Activated naive CD4-positive, alpha-beta T cell treated with anti-CD3 and anti-CD28 coated beads, Interleukin-2, amount 50 U/mL, for 72 hours (primary cell): ENCODE results near the gene UCN2. TPM values are rescaled to one million over a fixed set of nuclear protein-coding genes. Genes with fewer than 3 reads are reported as not detected.
"Not testable (repeated sequence)": the region's sequence is repeated elsewhere in the genome, so short reads cannot be mapped to it uniquely, and the experiment has no call there.

Experiments
- ATAC-seq, 2 donors: fragments of 150-1000 bp; cut with Tn5 transposase; 2 replicates each; pipeline ENCODE4 v1.10.0; 2021; ENCODE audit warnings: mild to moderate bottlenecking in 2 of 2, moderate library complexity in 2 of 2
- DNase-seq, 2 donors: peaks; one replicate each; pipeline ENCODE4 v3.0.0; 2021 to 2022; ENCODE audit warnings: low spot score in 2 of 2
- H3K27ac Mint-ChIP-seq, 2 donors: one replicate each; pipeline ENCODE4 v1.8.0; 2022; ENCODE audit warnings: mild to moderate bottlenecking in 2 of 2, mixed read lengths in 2 of 2
- H3K36me3 Mint-ChIP-seq, 2 donors: one replicate each; pipeline ENCODE4 v1.8.0; 2022; ENCODE audit warnings: mixed read lengths in 2 of 2
- H3K9me3 Mint-ChIP-seq, 2 donors: one replicate each; pipeline ENCODE4 v1.8.0; 2022; ENCODE audit warnings: mixed read lengths in 2 of 2
- total RNA-seq, 2 donors: library from RNA; stranded (reverse); gene quantifications; one replicate each; pipeline ENCODE4 v1.2.3, GENCODE V29; 2022

UCN2 gene
- total RNA-seq, 2 donors from 2014 or later: 0.21 TPM; not detected in 1

DNA sequence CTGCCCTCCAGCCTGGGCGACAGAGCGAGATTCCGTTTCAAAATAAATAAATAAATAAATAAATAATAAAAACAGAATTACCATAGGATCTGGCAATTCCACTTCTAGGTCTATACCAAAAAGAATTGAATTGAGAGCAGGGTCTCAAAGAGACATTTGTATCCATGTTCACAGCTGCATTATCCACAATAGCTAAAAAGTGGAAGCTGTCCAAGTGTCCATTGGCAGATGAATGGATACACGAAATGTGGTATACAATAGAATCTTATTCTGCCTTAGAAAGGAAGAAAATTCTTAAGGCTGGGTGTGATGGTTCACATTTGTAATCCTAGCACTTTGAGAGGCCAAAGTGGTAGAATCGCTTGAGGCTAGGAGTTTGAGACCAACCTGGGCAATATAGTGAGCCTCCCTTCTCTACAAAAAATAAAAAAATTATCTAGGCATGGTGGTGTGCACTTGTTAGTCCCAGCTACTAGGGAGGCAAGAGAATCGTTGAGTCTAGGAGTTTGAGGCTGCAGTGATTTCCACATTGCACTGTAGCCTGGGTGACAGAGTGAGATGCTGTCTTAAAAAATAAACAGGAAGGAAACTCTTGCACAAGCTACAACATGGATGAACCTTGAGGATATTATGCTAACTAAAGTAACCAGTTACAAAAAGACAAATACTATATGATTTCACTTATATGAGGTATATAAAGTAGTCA is 31.2 kb downstream of the UCN2 start:
- no peak for DNase-seq
- Mint-ChIP-seq H3K9me3 (no peaks in the 10 kb centered on the region), H3K36me3 (peaks cover 0 to 51% of the 10 kb centered on the region in 2 donors)

DNA sequence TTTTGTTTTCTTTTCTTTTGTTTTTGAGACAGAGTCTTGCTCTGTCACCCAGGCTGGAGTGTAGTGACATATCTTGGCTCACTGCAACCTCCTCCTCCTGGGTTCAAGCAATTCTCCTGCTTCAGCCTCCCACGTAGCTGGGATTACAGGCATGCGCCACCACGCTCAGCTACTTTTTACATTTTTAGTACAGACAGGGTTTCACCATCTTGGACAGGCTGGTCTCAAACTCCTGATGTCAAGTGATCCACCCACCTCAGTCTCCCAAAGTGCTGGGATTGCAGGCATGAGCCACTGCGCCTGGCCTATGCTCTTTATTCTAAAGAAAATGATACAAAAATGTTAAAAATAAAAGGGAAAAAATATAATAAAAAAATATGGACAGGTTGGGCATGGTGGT is 32.9 kb downstream of the UCN2 start:
- not testable (repeated sequence) for ATAC-seq, DNase-seq, H3K9me3 Mint-ChIP-seq, H3K27ac Mint-ChIP-seq
- H3K36me3 Mint-ChIP-seq: peaks cover 0 to 51% of the 10 kb centered on the region in 2 donors

More for the DNA sequence above, 31.2 kb downstream of the UCN2 start:
- H3K27ac Mint-ChIP-seq: no peak overlapping the region
- ATAC-seq: no peak

DNA sequence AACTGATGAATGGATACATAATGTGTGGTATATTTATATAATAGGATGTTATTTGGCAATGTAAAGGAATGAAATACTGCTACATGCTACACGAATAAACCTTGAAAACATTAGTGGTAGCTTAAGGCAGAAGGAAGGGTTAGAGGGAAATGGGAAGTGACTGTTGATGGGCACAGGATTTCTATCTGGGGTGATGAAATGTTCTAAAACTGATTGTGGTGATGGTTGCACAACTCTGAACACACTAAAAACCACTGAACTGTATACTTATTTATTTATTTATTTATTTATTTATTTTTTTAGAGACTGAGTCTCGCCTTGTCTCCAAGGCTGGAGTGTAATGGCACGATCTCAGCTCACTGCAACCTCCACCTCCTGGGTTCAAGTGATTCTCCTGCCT is 34.8 kb downstream of the UCN2 start:
- no peaks in the 10 kb centered on the region for H3K9me3 Mint-ChIP-seq
- DNase-seq (no peak), ATAC-seq (no peak)
- no peak overlapping the region for H3K27ac Mint-ChIP-seq
- H3K36me3 Mint-ChIP-seq: peaks cover 0 to 40% of the 10 kb centered on the region in 2 donors

DNA sequence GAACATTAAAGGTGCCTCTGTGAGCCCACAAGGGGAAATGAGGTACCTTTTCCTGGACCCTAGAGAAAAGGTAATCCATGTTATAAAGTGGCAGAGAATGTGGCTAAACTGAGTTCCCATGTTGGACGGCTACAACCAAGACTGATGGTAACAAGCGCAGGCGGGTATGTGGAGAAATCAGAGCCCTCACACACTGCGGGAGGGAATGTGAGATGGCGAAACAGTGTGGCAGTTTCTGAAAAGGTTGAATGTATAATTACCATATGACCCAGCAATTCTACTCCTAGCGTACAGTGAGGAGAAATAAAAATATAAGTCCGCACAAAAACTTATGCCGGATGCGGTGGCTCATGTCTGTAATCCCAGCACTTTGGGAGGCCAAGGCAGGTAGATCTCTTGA is 35.5 kb downstream of the UCN2 start:
- no peak for ATAC-seq
- H3K36me3 Mint-ChIP-seq: peaks cover 0 to 33% of the 10 kb centered on the region in 2 donors

DNA sequence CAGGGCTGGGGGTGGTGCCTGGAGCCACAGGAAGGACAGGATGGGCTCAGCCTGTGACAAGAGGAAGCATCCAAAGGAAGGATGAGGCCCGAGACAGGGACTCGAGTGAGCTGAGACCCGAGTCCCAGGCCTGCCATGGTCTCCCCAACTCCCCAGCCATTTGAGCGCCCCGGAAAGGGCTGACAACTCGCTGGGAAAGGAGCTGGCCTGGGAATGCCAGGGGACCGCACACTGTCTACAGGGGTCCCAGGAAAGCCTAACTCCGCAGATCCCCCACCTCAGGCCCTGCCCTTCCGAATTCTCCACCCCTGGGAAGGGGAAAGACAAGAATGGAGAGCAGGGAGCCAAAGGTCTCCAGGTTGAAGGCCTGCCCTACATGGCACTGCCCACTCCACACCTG is 38.6 kb downstream of the UCN2 start:
- Mint-ChIP-seq H3K9me3 (no peaks in the 10 kb centered on the region), H3K27ac (peak overlapping the region; percentile 29 to 55), H3K36me3 (peaks cover 0 to 37% of the 10 kb centered on the region in 2 donors)
- ATAC-seq (no peak), DNase-seq (no peak)

More for the DNA sequence above, 35.5 kb downstream of the UCN2 start:
- H3K9me3 Mint-ChIP-seq: no peaks in the 10 kb centered on the region
- DNase-seq: no peak
- H3K27ac Mint-ChIP-seq: peak overlapping the region in 1 of 2 donors; percentile 89

DNA sequence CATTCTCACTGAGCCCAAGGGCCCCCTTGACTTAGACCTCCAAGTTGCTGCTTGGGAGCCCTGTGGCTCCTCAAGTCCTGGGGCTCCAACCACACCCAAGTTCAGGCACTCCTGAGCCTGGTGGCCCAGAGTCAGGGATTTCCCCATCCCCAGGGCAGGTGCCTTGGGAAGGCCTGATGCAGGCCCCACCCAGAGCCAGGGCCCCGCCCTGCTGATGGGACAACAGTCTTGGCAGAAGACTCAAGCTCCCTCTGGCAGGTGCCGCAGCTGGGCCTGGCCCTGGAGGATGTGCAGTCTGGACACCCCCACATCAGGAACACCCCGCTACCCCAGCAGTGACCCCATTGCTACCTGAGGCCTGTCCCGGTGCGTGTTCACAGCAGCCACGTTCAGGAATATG is 41.9 kb downstream of the UCN2 start:
- no peak for ATAC-seq
- H3K36me3 Mint-ChIP-seq: peaks cover 0 to 18% of the 10 kb centered on the region in 2 donors
- DNase-seq: no peak
- no peak overlapping the region for H3K27ac Mint-ChIP-seq
- no peaks in the 10 kb centered on the region for H3K9me3 Mint-ChIP-seq

DNA sequence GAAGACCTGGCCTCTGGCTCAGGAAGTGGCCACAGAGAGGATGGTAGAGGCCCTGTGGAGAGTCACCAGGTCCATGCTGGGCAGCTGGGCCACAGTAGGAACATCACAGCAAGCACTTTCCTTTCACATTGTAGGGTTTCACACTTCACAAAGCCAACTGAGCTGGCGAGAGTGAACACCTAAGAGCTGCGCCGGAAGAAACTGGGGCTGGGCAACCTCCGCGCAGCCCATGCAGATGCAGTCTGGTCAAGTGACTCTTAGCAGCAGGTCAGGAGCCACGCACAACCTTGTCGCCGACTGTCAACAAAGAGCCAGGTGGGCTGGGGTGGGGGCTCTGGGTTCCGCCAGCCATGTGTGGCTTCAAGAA is 44.3 kb downstream of the UCN2 start:
- peaks cover 0 to 11% of the 10 kb centered on the region in 2 donors for H3K36me3 Mint-ChIP-seq
- ATAC-seq (peak; percentile 6 to 10), DNase-seq (no peak)
- H3K9me3 Mint-ChIP-seq: no peaks in the 10 kb centered on the region
- H3K27ac Mint-ChIP-seq: peak overlapping the region in 1 of 2 donors; percentile 33

DNA sequence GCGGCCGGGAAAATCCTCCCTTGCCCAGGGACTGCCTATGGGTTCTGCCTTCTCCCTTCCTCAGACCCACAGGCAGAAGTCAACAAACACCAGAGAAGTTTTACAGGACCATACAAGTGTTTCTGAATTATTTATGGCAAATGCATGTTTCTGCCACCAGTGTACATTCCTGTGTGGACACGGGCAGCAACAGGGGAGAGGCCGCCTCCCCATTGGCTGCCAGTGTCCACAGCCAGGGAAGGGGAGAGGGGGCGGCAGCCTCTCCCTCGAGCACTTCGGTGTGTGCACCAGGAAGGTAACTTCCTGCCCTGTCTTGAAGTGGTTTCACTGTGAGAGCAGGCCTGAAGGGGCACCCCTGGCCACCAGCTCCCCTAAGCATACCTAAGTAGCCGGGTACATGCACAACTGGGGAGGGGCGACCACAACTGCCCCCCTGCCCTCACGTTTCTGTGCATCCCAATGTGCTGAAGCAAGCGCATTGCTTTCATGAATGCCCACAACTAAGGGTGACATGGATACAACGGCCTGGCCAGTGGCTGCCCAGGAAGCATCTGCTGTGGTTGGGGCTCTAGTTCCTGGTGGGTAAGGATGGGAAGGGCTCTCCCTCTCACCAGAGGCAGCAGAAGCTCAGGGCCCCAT is 44.8 kb downstream of the UCN2 start:
- H3K27ac Mint-ChIP-seq: peak overlapping the region in 1 of 2 donors; percentile 33
- DNase-seq: no peak
- peaks cover 0 to 11% of the 10 kb centered on the region in 2 donors for H3K36me3 Mint-ChIP-seq
- peak; percentile 5 to 17 for ATAC-seq
- H3K9me3 Mint-ChIP-seq: no peaks in the 10 kb centered on the region

DNA sequence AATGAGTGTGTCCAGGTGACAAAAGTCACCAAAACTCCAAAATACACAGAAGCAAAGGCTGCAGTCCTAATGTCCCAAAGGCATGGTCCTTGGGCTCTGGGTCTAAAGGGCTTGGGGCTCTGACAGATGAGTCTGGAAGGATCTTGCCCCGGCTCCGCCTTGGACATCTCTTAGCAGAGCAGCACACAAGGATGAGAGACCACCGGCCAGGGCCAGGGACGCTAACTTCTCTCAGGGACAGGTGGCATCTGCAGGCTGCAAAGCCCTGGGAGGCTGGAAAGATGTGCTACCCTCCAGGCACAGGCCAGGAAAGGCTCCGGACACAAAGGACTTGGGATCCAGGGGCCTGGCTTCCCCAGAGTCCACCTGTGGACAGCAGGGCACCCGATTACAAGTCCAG is 45.5 kb downstream of the UCN2 start:
- no peaks in the 10 kb centered on the region for H3K9me3 Mint-ChIP-seq
- DNase-seq (no peak), ATAC-seq (no peak)
- H3K36me3 Mint-ChIP-seq: peaks cover 0 to 11% of the 10 kb centered on the region in 2 donors
- peak overlapping the region in 1 of 2 donors; percentile 33 for H3K27ac Mint-ChIP-seq

DNA sequence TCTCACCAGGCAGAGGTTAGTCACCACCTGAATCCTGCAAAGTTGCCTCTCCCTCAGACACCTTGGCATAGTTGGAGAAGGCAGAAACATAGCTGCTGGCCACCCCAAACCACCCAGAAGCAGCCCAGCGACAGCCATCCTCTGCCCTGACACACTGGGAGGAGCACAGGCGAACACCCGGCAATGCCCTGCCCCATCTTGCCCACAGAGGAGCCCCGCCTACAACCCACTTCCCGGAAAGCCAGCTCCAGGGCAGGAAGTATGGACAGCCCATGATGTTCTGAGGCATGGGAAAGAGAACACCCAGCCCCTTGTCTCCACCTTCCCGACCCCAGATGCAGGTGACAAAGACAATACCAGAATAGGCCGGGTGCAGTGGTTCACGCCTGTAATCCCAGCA is 47.0 kb downstream of the UCN2 start:
- DNase-seq (no peak), ATAC-seq (peak in 1 of 2 donors; percentile 35)
- Mint-ChIP-seq H3K27ac (no peak overlapping the region), H3K36me3 (peaks cover 0 to under 1% of the 10 kb centered on the region in 2 donors), H3K9me3 (no peaks in the 10 kb centered on the region)

DNA sequence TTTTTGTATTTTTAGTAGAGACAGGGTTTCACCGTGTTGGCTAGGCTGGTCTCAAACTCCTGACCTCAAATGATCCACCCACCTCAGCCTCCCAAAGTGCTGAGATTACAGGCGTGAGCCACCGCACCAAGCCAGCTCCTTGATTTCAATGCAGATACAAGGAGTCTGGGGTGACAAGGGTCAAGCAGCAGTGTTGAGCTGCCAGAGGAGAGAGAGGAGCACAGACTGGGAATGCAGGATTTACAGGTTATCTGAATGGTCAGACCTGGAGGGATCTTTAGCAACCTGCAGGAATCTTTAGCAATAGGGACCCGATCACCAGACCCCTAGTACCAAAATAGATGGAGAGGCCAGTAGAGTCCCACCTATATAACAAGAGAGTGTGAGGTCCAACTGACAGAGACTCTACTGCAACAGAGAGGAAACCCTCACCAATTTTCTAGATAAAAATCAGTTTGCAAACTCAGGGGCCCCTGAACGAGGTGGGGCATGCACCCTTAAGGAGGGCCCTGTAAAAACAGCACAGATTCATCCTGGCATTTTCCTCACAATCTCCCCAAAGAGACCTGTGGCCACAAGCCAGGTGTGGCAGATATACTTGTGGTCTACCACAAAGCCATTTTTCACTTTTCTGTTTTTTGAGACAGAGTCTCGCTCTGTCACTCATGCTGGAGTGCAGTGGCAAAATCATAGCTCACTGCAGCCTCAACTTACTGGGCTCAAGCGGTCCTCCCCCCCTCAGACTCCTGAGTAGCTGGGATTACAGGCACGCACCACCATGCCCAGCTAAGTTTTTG is 49.0 kb downstream of the UCN2 start:
- ATAC-seq: peak; percentile 49 to 74
- Mint-ChIP-seq H3K9me3 (no peaks in the 10 kb centered on the region), H3K27ac (no peak overlapping the region), H3K36me3 (no peaks in the 10 kb centered on the region)
- DNase-seq: no peak

Other genes starting within 250 kb of the UCN2 start
- not detected for gene SPINK8, start 230.1 kb downstream of the UCN2 start, total RNA-seq
- not detected for gene FBXW12, start 191.6 kb downstream of the UCN2 start, total RNA-seq
- 1 to 10 TPM; 3.0 to 7.3 TPM for gene PLXNB1, start 133.7 kb downstream of the UCN2 start, total RNA-seq
- gene CCDC51, start 123.7 kb downstream of the UCN2 start, total RNA-seq: 10 to 100 TPM; 21.7 to 27.1 TPM
- 100 to 1,000 TPM; 168 to 307 TPM for gene TMA7, start 123.5 kb downstream of the UCN2 start, total RNA-seq
- gene ATRIP, start 117.0 kb downstream of the UCN2 start, total RNA-seq: 10 to 100 TPM; 10.1 to 15.9 TPM
- 10 to 100 TPM; 64.0 to 75.3 TPM for gene SHISA5, start 59.6 kb downstream of the UCN2 start, total RNA-seq
- gene PFKFB4, start 7.0 kb downstream of the UCN2 start, total RNA-seq: 100 to 1,000 TPM in 1 of 2 donors, 1 to 10 TPM in 1; 6.3 to 139 TPM
- gene COL7A1, start 31.5 kb upstream of the UCN2 start, total RNA-seq: 1 to 10 TPM; 3.2 to 5.5 TPM
- 100 to 1,000 TPM; 257 to 269 TPM for gene UQCRC1, start 45.9 kb upstream of the UCN2 start, total RNA-seq
- gene TMEM89, start 58.0 kb upstream of the UCN2 start, total RNA-seq: under 1 TPM in 1 of 2 donors, not detected in 1; 0.36 TPM
- 100 to 1,000 TPM in 1 of 2 donors, 10 to 100 TPM in 1; 38.3 to 110 TPM for gene SLC26A6, start 71.7 kb upstream of the UCN2 start, total RNA-seq
- gene CELSR3, start 99.1 kb upstream of the UCN2 start, total RNA-seq: 10 to 100 TPM; 12.6 to 13.1 TPM
- 10 to 100 TPM; 45.7 to 77.2 TPM for gene NCKIPSD, start 122.1 kb upstream of the UCN2 start, total RNA-seq
- gene IP6K2, start 153.4 kb upstream of the UCN2 start, total RNA-seq: 10 to 100 TPM; 53.8 to 73.5 TPM